Measurements from ENCODE around the gene BCL2L15. TPM values are rescaled to one million over a fixed set of nuclear protein-coding genes. Genes with fewer than 3 reads are reported as not detected.

Gene BCL2L15
- total RNA-seq, 2 experiments from 2014 or later, result 1.2 to 1.5 TPM

DNA sequence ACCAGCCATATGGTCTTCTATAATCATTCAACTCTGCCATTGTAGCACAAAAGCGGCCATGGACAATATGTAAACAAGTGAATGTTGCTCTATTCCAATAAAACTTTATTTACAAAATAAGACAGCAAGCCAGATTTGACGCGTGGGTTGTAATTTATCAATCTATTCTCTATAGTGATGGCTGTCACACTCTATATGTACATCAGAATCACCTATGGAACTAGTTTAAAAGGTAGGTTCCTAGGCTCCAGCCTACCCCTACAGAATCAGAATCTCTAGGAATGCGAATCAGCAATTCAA lies 7.7 kb downstream of the BCL2L15 start:
- no peaks in the 10 kb centered on the region for H3K9me3 Mint-ChIP-seq
- peaks cover 43% of the 10 kb centered on the region for H3K4me1 Mint-ChIP-seq (ENCODE audit: low read depth)
- no peak overlapping the region for H3K27ac ChIP-seq (ENCODE audit: low read depth in 1 of 2, low read length in 2 of 2)
- H3K27me3 Mint-ChIP-seq, result no peaks in the 10 kb centered on the region
- TF ChIP-seq, protein P1, sequence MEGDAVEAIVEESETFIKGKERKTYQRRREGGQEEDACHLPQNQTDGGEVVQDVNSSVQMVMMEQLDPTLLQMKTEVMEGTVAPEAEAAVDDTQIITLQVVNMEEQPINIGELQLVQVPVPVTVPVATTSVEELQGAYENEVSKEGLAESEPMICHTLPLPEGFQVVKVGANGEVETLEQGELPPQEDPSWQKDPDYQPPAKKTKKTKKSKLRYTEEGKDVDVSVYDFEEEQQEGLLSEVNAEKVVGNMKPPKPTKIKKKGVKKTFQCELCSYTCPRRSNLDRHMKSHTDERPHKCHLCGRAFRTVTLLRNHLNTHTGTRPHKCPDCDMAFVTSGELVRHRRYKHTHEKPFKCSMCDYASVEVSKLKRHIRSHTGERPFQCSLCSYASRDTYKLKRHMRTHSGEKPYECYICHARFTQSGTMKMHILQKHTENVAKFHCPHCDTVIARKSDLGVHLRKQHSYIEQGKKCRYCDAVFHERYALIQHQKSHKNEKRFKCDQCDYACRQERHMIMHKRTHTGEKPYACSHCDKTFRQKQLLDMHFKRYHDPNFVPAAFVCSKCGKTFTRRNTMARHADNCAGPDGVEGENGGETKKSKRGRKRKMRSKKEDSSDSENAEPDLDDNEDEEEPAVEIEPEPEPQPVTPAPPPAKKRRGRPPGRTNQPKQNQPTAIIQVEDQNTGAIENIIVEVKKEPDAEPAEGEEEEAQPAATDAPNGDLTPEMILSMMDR (IDR thresholded peaks at IDR 0.05), result no peak
- ATAC-seq (ENCODE audit: poor library complexity) (no peak), DNase-seq (no peak)
- intact Hi-C loops (cut with DNase I, micrococcal nuclease), result loop anchor here in 1 of 2 experiments (10.0 kb wide), 1 partner anchor 465 kb away; no protein-coding TSS in a partner anchor
- H3K4me3 Mint-ChIP-seq, result no peak overlapping the region
- ChIA-PET POLR2A (interaction anchor here (0.7 to 4.4 kb wide), 4 partner anchors 10 to 50 kb away, joined by 3 to 21 read pairs (median 3); partner anchors contain the start of genes AP4B1 and HIPK1), CTCF (interaction anchor here (1.4 kb wide), 1 partner anchor 11 kb away, joined by 4 read pairs; no protein-coding TSS in a partner anchor)
- H3K36me3 Mint-ChIP-seq (ENCODE audit: low read depth), result no peaks in the 10 kb centered on the region
- no peak overlapping the region for H3K4me3 ChIP-seq (ENCODE audit: low read length)
- no peaks in the 10 kb centered on the region for H3K9me3 ChIP-seq (ENCODE audit: control insufficient read depth in 1 of 2, insufficient read depth in 1 of 2, low read length in 2 of 2)
- no peaks in the 10 kb centered on the region for H3K27me3 ChIP-seq (ENCODE audit: control insufficient read depth in 1 of 2, insufficient read depth in 2 of 2, low read length in 2 of 2)
- no peaks in the 10 kb centered on the region for H3K36me3 ChIP-seq (ENCODE audit: insufficient read depth, low read length)
- H3K4me1 ChIP-seq (ENCODE audit: insufficient read depth, low read length), result peaks cover 8% of the 10 kb centered on the region
- no peak overlapping the region for H3K27ac Mint-ChIP-seq

DNA sequence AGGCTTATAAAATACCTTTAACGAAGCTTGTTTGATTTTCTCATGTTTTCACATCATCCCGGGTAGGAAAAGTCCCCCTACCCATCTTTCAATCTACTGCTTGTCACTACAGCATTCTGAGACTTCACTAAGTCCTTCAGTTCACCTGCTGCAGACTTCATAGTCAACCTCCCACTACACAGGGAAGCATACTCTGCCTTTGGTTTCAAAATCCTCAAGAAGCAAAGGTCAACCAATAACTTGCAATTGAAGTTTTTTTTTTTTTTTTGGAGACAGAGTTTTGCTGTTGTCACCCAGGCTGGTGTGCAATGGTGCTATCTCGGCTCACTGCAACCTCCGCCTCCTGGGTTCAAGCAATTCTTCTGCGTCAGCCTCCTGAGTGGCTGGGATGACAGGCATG lies 11.2 kb downstream of the BCL2L15 start:
- H3K4me1 Mint-ChIP-seq (ENCODE audit: low read depth), result peaks cover 70% of the 10 kb centered on the region
- H3K36me3 ChIP-seq (ENCODE audit: insufficient read depth, low read length), result no peaks in the 10 kb centered on the region
- ATAC-seq (ENCODE audit: poor library complexity) (no peak), DNase-seq (no peak)
- H3K9me3 Mint-ChIP-seq, result no peaks in the 10 kb centered on the region
- peaks cover 18% of the 10 kb centered on the region for H3K4me1 ChIP-seq (ENCODE audit: insufficient read depth, low read length)
- no peaks in the 10 kb centered on the region for H3K27me3 Mint-ChIP-seq
- CTCF ChIA-PET, result no interaction called here
- TF ChIP-seq, protein P1 (IDR thresholded peaks at IDR 0.05), result no peak
- intact Hi-C loops (cut with DNase I, micrococcal nuclease), result loop anchor here in 1 of 2 experiments (10.0 kb wide), 1 partner anchor 461 kb away; no protein-coding TSS in a partner anchor
- H3K27ac Mint-ChIP-seq, result no peak overlapping the region
- H3K36me3 Mint-ChIP-seq (ENCODE audit: low read depth), result peaks cover 4% of the 10 kb centered on the region
- no peaks in the 10 kb centered on the region for H3K27me3 ChIP-seq (ENCODE audit: control insufficient read depth in 1 of 2, insufficient read depth in 2 of 2, low read length in 2 of 2)
- no peak overlapping the region for H3K4me3 Mint-ChIP-seq
- no peaks in the 10 kb centered on the region for H3K9me3 ChIP-seq (ENCODE audit: control insufficient read depth in 1 of 2, insufficient read depth in 1 of 2, low read length in 2 of 2)
- no peak overlapping the region for H3K4me3 ChIP-seq (ENCODE audit: low read length)
- H3K27ac ChIP-seq (ENCODE audit: low read depth in 1 of 2, low read length in 2 of 2), result no peak overlapping the region
- POLR2A ChIA-PET, result interaction anchor here (0.6 to 1.0 kb wide), 4 partner anchors 11 to 29 kb away, joined by 4 to 5 read pairs (median 4); partner anchors contain the start of genes AP4B1, BCL2L15 and DCLRE1B

DNA sequence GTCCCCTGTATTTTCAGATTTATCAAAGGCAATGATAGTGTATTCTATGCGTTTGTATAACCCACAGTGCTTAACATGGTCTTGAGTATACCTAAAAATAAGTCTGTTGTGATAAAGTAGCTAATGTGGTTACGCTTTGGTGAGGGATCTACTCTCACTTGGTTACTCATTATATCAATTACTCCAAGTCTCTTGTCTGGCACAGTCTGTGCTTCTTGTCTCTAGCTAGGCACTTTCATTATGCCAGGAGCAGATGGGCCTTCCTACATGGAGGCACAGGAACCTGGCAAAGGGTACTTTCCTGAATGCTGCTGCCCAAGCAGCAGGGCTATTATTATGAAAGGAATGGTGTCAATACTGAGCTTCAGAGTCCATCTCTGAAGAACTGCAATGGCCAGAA lies 11.7 kb downstream of the BCL2L15 start:
- ATAC-seq (ENCODE audit: poor library complexity), result no peak
- intact Hi-C loops (cut with DNase I, micrococcal nuclease), result loop anchor here in 1 of 2 experiments (10.0 kb wide), 1 partner anchor 461 kb away; no protein-coding TSS in a partner anchor

More for the DNA sequence above, 11.7 kb downstream of the BCL2L15 start:
- no peaks in the 10 kb centered on the region for H3K9me3 ChIP-seq (ENCODE audit: control insufficient read depth in 1 of 2, insufficient read depth in 1 of 2, low read length in 2 of 2)
- POLR2A ChIA-PET, result interaction anchor here (0.6 to 1.0 kb wide), 4 partner anchors 11 to 29 kb away, joined by 4 to 5 read pairs (median 4); partner anchors contain the start of genes AP4B1, BCL2L15 and DCLRE1B
- no peaks in the 10 kb centered on the region for H3K36me3 ChIP-seq (ENCODE audit: insufficient read depth, low read length)
- TF ChIP-seq, protein P1 (IDR thresholded peaks at IDR 0.05), result no peak
- Mint-ChIP-seq H3K9me3 (no peaks in the 10 kb centered on the region), H3K27ac (peak overlapping the region; percentile 33), H3K4me1 (ENCODE audit: low read depth) (peaks cover 68% of the 10 kb centered on the region), H3K36me3 (ENCODE audit: low read depth) (peaks cover 6% of the 10 kb centered on the region), H3K4me3 (no peak overlapping the region), H3K27me3 (no peaks in the 10 kb centered on the region)
- H3K27me3 ChIP-seq (ENCODE audit: control insufficient read depth in 1 of 2, insufficient read depth in 2 of 2, low read length in 2 of 2), result no peaks in the 10 kb centered on the region
- H3K4me1 ChIP-seq (ENCODE audit: insufficient read depth, low read length), result peaks cover 20% of the 10 kb centered on the region
- no peak overlapping the region for H3K27ac ChIP-seq (ENCODE audit: low read depth in 1 of 2, low read length in 2 of 2)
- CTCF ChIA-PET, result no interaction called here
- DNase-seq, result no peak
- H3K4me3 ChIP-seq (ENCODE audit: low read length), result no peak overlapping the region
